ENCODE data around the gene MAGI2. TPM values are rescaled to one million over a fixed set of nuclear protein-coding genes. Genes with fewer than 3 reads are reported as not detected.

Gene MAGI2
- total RNA-seq, 1 donor from 2014 or later = 6.9 TPM

GRCh38 chr7:78389022-78389421 lies 1064.4 kb downstream of the MAGI2 start:
- TF ChIP-seq POLR2A (IDR thresholded peaks at IDR 0.05) = no peak
- H3K9me3 ChIP-seq = no peaks in the 10 kb centered on the region

GRCh38 chr7:78386520-78386919 lies 1066.9 kb downstream of the MAGI2 start:
- H3K27ac ChIP-seq = no peak overlapping the region
- H3K36me3 ChIP-seq = no peaks in the 10 kb centered on the region
- TF ChIP-seq CTCF (IDR thresholded peaks at IDR 0.05) = no peak
- no peak for TF ChIP-seq POLR2AphosphoS5 (IDR thresholded peaks at IDR 0.05; ENCODE audit: insufficient read depth in 1 of 2, low read depth in 1 of 2)
- no peak for TF ChIP-seq POLR2A (IDR thresholded peaks at IDR 0.05)
- no peak overlapping the region for H3K4me3 ChIP-seq
- no peaks in the 10 kb centered on the region for H3K4me1 ChIP-seq
- no peaks in the 10 kb centered on the region for H3K27me3 ChIP-seq
- no peak for DNase-seq (ENCODE audit: extremely low spot score in 2 of 2)
- no peaks in the 10 kb centered on the region for H3K9me3 ChIP-seq
- intact Hi-C loops (cut with DNase I) = no loop called here

More at GRCh38 chr7:78389022-78389421, 1064.4 kb downstream of the MAGI2 start:
- H3K36me3 ChIP-seq = no peaks in the 10 kb centered on the region
- no peak for DNase-seq (ENCODE audit: extremely low spot score in 2 of 2)
- no peak overlapping the region for H3K27ac ChIP-seq
- H3K27me3 ChIP-seq = no peaks in the 10 kb centered on the region
- intact Hi-C loops (cut with DNase I) = no loop called here
- no peak overlapping the region for H3K4me3 ChIP-seq
- H3K4me1 ChIP-seq = no peaks in the 10 kb centered on the region

GRCh38 chr7:78383096-78383880 lies 1070.2 kb downstream of the MAGI2 start:
- no peak for DNase-seq (ENCODE audit: extremely low spot score in 2 of 2)
- Histone ChIP-seq H3K27me3 (no peaks in the 10 kb centered on the region), H3K9me3 (no peaks in the 10 kb centered on the region), H3K4me1 (no peaks in the 10 kb centered on the region), H3K4me3 (no peak overlapping the region), H3K36me3 (no peaks in the 10 kb centered on the region), H3K27ac (no peak overlapping the region)
- TF ChIP-seq POLR2A (IDR thresholded peaks at IDR 0.05) (no peak), CTCF (IDR thresholded peaks at IDR 0.05) (no peak), POLR2AphosphoS5 (IDR thresholded peaks at IDR 0.05; ENCODE audit: insufficient read depth in 1 of 2, low read depth in 1 of 2) (no peak)
- intact Hi-C loops (cut with DNase I) = no loop called here

- H3K27me3 ChIP-seq = no peaks in the 10 kb centered on the region
- H3K9me3 ChIP-seq = no peaks in the 10 kb centered on the region
- no peak overlapping the region for H3K27ac ChIP-seq
- no peak overlapping the region for H3K4me3 ChIP-seq
- DNase-seq (ENCODE audit: extremely low spot score in 2 of 2) = no peak
- intact Hi-C loops (cut with DNase I) = no loop called here
- H3K36me3 ChIP-seq = no peaks in the 10 kb centered on the region
- H3K4me1 ChIP-seq = no peaks in the 10 kb centered on the region
- TF ChIP-seq POLR2A (IDR thresholded peaks at IDR 0.05) = no peak
- no peak for TF ChIP-seq CTCF (IDR thresholded peaks at IDR 0.05)
These were observed 1074.3 kb downstream of the MAGI2 start for GRCh38 chr7:78379148-78379547.

GRCh38 chr7:78377532-78377931 lies 1075.9 kb downstream of the MAGI2 start:
- TF ChIP-seq POLR2A (IDR thresholded peaks at IDR 0.05) (no peak), POLR2AphosphoS5 (IDR thresholded peaks at IDR 0.05; ENCODE audit: insufficient read depth in 1 of 2, low read depth in 1 of 2) (no peak), CTCF (IDR thresholded peaks at IDR 0.05) (no peak)
- intact Hi-C loops (cut with DNase I) = no loop called here
- no peak overlapping the region for H3K4me3 ChIP-seq

More at GRCh38 chr7:78377532-78377931, 1075.9 kb downstream of the MAGI2 start:
- Histone ChIP-seq H3K27ac (no peak overlapping the region), H3K9me3 (no peaks in the 10 kb centered on the region), H3K27me3 (no peaks in the 10 kb centered on the region), H3K4me1 (no peaks in the 10 kb centered on the region), H3K36me3 (no peaks in the 10 kb centered on the region)
- DNase-seq (ENCODE audit: extremely low spot score in 2 of 2) = no peak
